Rectal smooth muscle tissue (tissue), 1 donor: ENCODE results near the gene DNASE1L3.

ENCODE experiments used
- H3K27ac ChIP-seq: one replicate; pipeline ENCODE4 v1.7.0; 2013; ENCODE audit warnings: low read depth, low read length, inconsistent platforms
- H3K27me3 ChIP-seq: one replicate; pipeline ENCODE4 v1.7.0; 2013; ENCODE audit warnings: low read length; ENCODE audit not compliant: control insufficient read depth, insufficient read depth
- H3K36me3 ChIP-seq: one replicate; pipeline ENCODE4 v1.7.0; 2013; ENCODE audit warnings: low read length; ENCODE audit not compliant: control insufficient read depth, insufficient read depth
- H3K4me1 ChIP-seq: one replicate; pipeline ENCODE4 v1.7.0; 2013; ENCODE audit warnings: low read length; ENCODE audit not compliant: control insufficient read depth, insufficient read depth
- H3K4me3 ChIP-seq: one replicate; pipeline ENCODE4 v1.7.0; 2013; ENCODE audit warnings: low read length
- H3K9ac ChIP-seq: one replicate; pipeline ENCODE4 v1.7.0; 2013; ENCODE audit warnings: low read length

The DNASE1L3 gene

DNA sequence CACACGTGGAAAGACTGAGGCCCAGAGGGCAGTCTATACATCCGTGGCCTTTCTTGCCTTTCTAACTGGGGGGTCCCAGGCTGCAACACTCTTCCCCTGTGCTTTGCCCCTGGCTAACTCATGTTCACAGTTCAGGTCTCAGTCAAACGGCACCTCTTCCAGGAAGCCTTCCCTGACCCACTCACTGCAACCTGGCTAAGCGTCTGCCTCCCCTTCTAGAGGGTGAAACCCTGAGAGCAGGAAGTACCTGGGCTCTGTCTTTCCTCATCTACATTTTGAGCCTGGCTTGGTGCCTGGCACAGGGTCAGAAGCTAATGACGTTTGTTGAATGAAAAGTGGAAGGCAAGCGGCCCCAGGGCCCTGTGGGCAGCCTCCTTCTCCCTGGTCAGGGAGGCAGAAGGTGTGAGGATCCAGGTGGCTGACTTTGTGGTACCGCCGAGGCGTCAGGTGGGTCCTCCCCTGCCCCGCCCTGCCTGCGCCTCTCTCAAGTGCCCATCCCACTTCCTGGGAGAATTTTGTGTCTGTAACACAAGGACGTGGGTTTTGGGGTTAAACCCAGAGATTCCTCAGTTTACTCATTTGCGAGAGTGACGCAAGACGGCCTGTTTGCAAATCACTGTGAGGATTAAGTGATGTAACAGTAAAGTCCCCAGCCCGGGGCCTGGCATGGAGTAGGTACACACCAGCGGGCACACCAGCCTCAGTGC is 32.1 kb downstream of the DNASE1L3 start:
- H3K27ac ChIP-seq: no peak overlapping the region
- H3K9ac ChIP-seq: no peak overlapping the region
- H3K4me1 ChIP-seq: peaks cover 14% of the 10 kb centered on the region

GRCh38 chr3:58177747-58178527 is 32.8 kb downstream of the DNASE1L3 start:
- H3K36me3 ChIP-seq: no peaks in the 10 kb centered on the region
- H3K27me3 ChIP-seq: no peaks in the 10 kb centered on the region
- H3K4me1 ChIP-seq: peaks cover 14% of the 10 kb centered on the region
- H3K4me3 ChIP-seq: peak overlapping the region; percentile 60
- H3K9ac ChIP-seq: no peak overlapping the region
- no peak overlapping the region for H3K27ac ChIP-seq

More for the DNA sequence above, 32.1 kb downstream of the DNASE1L3 start:
- Histone ChIP-seq H3K36me3 (no peaks in the 10 kb centered on the region), H3K27me3 (no peaks in the 10 kb centered on the region), H3K4me3 (no peak overlapping the region)

DNA sequence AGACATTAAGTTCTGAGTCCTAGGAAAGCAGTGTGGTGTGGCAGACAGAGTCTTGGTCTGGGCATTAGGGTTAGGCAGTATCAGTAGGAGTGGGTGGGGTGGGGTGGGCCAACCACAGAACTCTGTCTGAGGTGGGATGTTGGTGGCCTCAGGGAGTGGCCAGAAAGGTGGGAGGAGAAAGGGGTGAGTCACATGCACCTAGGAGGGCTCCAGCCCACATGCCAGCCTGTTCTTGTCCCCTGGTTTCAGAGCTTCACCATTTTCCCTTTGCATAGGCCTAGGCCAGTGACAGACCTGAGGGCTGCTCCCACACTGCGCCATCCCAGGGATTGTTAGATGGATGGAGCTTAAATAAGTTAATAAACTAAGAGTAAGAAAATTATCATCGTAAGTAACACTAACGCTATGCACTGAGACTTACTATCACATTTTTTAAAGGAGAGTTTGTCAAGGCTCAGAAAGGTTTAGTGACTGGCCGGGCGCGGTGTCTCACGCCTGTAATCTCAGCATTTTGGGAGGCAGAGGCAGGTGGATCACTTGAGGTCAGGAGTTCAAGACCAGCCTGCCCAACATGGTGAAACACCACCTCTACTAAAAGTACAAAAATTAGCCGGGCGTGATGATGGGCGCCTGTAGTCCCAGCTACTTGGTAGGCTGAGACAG is 33.8 kb downstream of the DNASE1L3 start:
- H3K9ac ChIP-seq: no peak overlapping the region
- no peaks in the 10 kb centered on the region for H3K36me3 ChIP-seq
- peak overlapping the region; percentile 60 for H3K4me3 ChIP-seq
- no peaks in the 10 kb centered on the region for H3K27me3 ChIP-seq
- H3K4me1 ChIP-seq: peaks cover 14% of the 10 kb centered on the region
- no peak overlapping the region for H3K27ac ChIP-seq

GRCh38 chr3:58176185-58176530 is 34.6 kb downstream of the DNASE1L3 start:
- Histone ChIP-seq H3K36me3 (no peaks in the 10 kb centered on the region), H3K4me1 (peaks cover 14% of the 10 kb centered on the region), H3K9ac (no peak overlapping the region)

GRCh38 chr3:58175437-58176184 is 35.2 kb downstream of the DNASE1L3 start:
- Histone ChIP-seq H3K36me3 (no peaks in the 10 kb centered on the region), H3K9ac (no peak overlapping the region), H3K27me3 (no peaks in the 10 kb centered on the region), H3K4me1 (peaks cover 14% of the 10 kb centered on the region), H3K4me3 (peak overlapping the region; percentile 33), H3K27ac (peak overlapping the region; percentile 67)

More at GRCh38 chr3:58176185-58176530, 34.6 kb downstream of the DNASE1L3 start:
- H3K27ac ChIP-seq: peak overlapping the region; percentile 67
- peak overlapping the region; percentile 33 for H3K4me3 ChIP-seq
- H3K27me3 ChIP-seq: no peaks in the 10 kb centered on the region

GRCh38 chr3:58175187-58175436 is 35.7 kb downstream of the DNASE1L3 start:
- Histone ChIP-seq H3K4me3 (peak overlapping the region; percentile 13), H3K27me3 (no peaks in the 10 kb centered on the region), H3K36me3 (peaks cover 3% of the 10 kb centered on the region), H3K9ac (peak overlapping the region; percentile 7), H3K27ac (peak overlapping the region; percentile 67), H3K4me1 (peaks cover 14% of the 10 kb centered on the region)

DNA sequence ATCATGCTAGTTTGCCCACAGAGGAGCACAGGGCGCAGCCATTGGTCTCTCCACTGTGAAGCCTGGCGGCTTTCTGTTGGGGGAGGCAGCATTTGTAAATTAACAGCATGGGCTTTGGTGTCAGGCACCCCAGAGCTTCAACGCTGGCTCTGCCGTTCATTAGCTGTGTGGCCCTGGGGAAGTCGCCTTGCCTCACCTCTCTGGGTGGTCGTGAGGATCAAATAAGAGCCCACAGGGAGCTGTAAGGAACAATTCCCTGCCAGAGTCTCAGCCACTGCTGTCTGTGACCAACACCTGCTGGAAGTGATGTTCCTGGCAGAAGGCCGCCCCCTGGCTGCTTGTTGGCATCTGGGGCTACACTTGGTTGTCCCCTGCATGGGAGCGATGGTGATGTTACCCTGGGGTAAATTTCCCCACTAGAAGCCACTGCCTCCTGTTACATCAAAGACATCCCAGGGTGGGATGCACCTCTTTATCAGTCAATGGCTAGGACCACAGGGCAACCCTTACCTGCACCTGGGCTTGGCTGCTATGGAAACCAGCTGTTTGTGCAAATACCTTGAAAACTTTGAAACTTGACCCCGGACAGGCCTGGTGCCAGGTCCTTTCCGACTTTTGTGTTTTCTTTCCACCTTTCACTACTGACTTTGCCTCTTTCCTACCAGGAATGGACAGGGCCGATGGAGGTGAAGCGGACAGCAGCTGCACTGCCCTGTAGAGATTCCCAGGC is 36.9 kb downstream of the DNASE1L3 start:
- Histone ChIP-seq H3K4me3 (no peak overlapping the region), H3K27ac (no peak overlapping the region), H3K27me3 (no peaks in the 10 kb centered on the region), H3K4me1 (peaks cover 14% of the 10 kb centered on the region), H3K36me3 (peaks cover 4% of the 10 kb centered on the region), H3K9ac (no peak overlapping the region)

GRCh38 chr3:58173029-58173668 is 37.6 kb downstream of the DNASE1L3 start:
- H3K36me3 ChIP-seq: peaks cover 4% of the 10 kb centered on the region
- no peak overlapping the region for H3K9ac ChIP-seq
- peaks cover 14% of the 10 kb centered on the region for H3K4me1 ChIP-seq
- no peaks in the 10 kb centered on the region for H3K27me3 ChIP-seq
- no peak overlapping the region for H3K4me3 ChIP-seq
- H3K27ac ChIP-seq: no peak overlapping the region

- H3K27me3 ChIP-seq: no peaks in the 10 kb centered on the region
- no peak overlapping the region for H3K9ac ChIP-seq
- peaks cover 23% of the 10 kb centered on the region for H3K4me1 ChIP-seq
- no peak overlapping the region for H3K27ac ChIP-seq
- H3K36me3 ChIP-seq: peaks cover 4% of the 10 kb centered on the region
- H3K4me3 ChIP-seq: no peak overlapping the region
Measured at GRCh38 chr3:58171126-58171525, 39.6 kb downstream of the DNASE1L3 start.

DNA sequence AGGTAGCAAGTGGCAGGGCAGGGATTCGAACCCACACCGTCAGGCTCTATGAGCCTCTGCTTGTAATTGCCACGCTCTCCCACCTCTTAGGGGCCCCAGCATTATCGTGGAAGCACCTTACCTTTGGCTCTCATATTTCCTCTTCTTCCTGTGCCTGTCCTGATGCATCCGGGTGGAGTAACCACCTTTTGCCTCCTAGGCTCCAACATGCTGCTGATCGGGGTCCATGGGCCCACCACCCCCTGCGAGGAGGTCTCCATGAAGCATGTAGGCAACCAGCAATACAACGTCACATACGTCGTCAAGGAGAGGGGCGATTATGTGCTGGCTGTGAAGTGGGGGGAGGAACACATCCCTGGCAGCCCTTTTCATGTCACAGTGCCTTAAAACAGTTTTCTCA is 40.4 kb downstream of the DNASE1L3 start:
- H3K9ac ChIP-seq: no peak overlapping the region
- peaks cover 22% of the 10 kb centered on the region for H3K4me1 ChIP-seq
- H3K27me3 ChIP-seq: no peaks in the 10 kb centered on the region
- peaks cover 4% of the 10 kb centered on the region for H3K36me3 ChIP-seq
- no peak overlapping the region for H3K4me3 ChIP-seq
- H3K27ac ChIP-seq: no peak overlapping the region

- Histone ChIP-seq H3K27me3 (no peaks in the 10 kb centered on the region), H3K4me3 (no peak overlapping the region), H3K36me3 (peaks cover 9% of the 10 kb centered on the region), H3K27ac (no peak overlapping the region), H3K9ac (no peak overlapping the region), H3K4me1 (peaks cover 26% of the 10 kb centered on the region)
Measured at GRCh38 chr3:58169371-58169770, 41.4 kb downstream of the DNASE1L3 start.
